H9 (cell line): ENCODE measurements around the gene IGIP. TPM values are rescaled to one million over a fixed set of nuclear protein-coding genes. Genes with fewer than 3 reads are reported as not detected.

Source experiments
- DNase-seq: peaks from one replicate; pipeline ENCODE4 v3.0.0-alpha.2; 2017
- H2AFZ ChIP-seq: one replicate; pipeline ENCODE4 v1.6.1; 2013; ENCODE audit warnings: mild to moderate bottlenecking, low read length, control low read depth, moderate library complexity
- H2AK5ac ChIP-seq: 2 replicates; pipeline ENCODE4 v1.6.1; 2013; ENCODE audit warnings: low read length, control low read depth, mixed read lengths; ENCODE audit not compliant: insufficient read length
- H2BK120ac ChIP-seq: one replicate; pipeline ENCODE4 v1.6.1; 2013; ENCODE audit warnings: low read depth, mild to moderate bottlenecking, low read length, control low read depth, inconsistent platforms; ENCODE audit not compliant: poor library complexity, severe bottlenecking
- H2BK12ac ChIP-seq: 2 replicates; pipeline ENCODE4 v1.6.1; 2013; ENCODE audit warnings: low read length, control low read depth, mixed read lengths, low read depth; ENCODE audit not compliant: insufficient read length
- H2BK15ac ChIP-seq: 2 replicates; pipeline ENCODE4 v1.6.1; 2013; ENCODE audit warnings: low read depth, low read length, control low read depth
- H2BK20ac ChIP-seq: one replicate; pipeline ENCODE4 v1.6.1; 2013; ENCODE audit warnings: low read depth, mild to moderate bottlenecking, low read length, control low read depth, inconsistent platforms; ENCODE audit not compliant: poor library complexity, severe bottlenecking
- H2BK5ac ChIP-seq: 2 replicates; pipeline ENCODE4 v1.6.1; 2013; ENCODE audit warnings: low read length, control low read depth, mixed read lengths; ENCODE audit not compliant: insufficient read length
- H3K14ac ChIP-seq: 2 replicates; pipeline ENCODE4 v1.6.1; 2013; ENCODE audit warnings: low read length, control low read depth; ENCODE audit not compliant: insufficient read depth
- H3K18ac ChIP-seq: 2 replicates; pipeline ENCODE4 v1.6.1; 2013; ENCODE audit warnings: low read depth, mild to moderate bottlenecking, mixed read lengths, low read length, control low read depth; ENCODE audit not compliant: insufficient read length
- H3K23ac ChIP-seq: 2 replicates; pipeline ENCODE4 v1.6.1; 2013; ENCODE audit warnings: low read length, control low read depth, mixed read lengths, low read depth; ENCODE audit not compliant: insufficient read length
- H3K23me2 ChIP-seq: 2 replicates; pipeline ENCODE4 v1.6.1; 2013; ENCODE audit warnings: low read depth, mild to moderate bottlenecking, mixed read lengths, low read length, control low read depth; ENCODE audit not compliant: insufficient read length, poor library complexity, severe bottlenecking
- H3K27ac ChIP-seq: 2 replicates; pipeline ENCODE4 v1.5.1; 2013; ENCODE audit warnings: low read length, control low read depth, mixed read lengths, low read depth; ENCODE audit not compliant: insufficient read length
- H3K27me3 ChIP-seq: 2 replicates; pipeline ENCODE4 v1.6.1; 2013; ENCODE audit warnings: low read length, control low read depth, inconsistent platforms; ENCODE audit not compliant: insufficient read depth
- H3K4ac ChIP-seq: 2 replicates; pipeline ENCODE4 v1.6.1; 2013; ENCODE audit warnings: low read depth, mild to moderate bottlenecking, control low read depth, inconsistent platforms, low read length, moderate library complexity
- H3K4me1 ChIP-seq: 2 replicates; pipeline ENCODE4 v1.6.1; 2013; ENCODE audit warnings: low read length, control low read depth, inconsistent platforms; ENCODE audit not compliant: insufficient read depth
- H3K4me2 ChIP-seq: 2 replicates; pipeline ENCODE4 v1.6.1; 2013; ENCODE audit warnings: low read length, control low read depth, mixed read lengths; ENCODE audit not compliant: insufficient read length, insufficient read depth
- H3K56ac ChIP-seq: 2 replicates; pipeline ENCODE4 v1.6.1; 2013; ENCODE audit warnings: low read depth, mild to moderate bottlenecking, mixed read lengths, low read length, control low read depth; ENCODE audit not compliant: insufficient read length
- H3K79me1 ChIP-seq: 2 replicates; pipeline ENCODE4 v1.6.1; 2013; ENCODE audit warnings: low read depth, mild to moderate bottlenecking, moderate library complexity, low read length, control low read depth, inconsistent platforms; ENCODE audit not compliant: insufficient read depth, poor library complexity, severe bottlenecking
- H3K79me2 ChIP-seq: 2 replicates; pipeline ENCODE4 v1.6.1; 2013; ENCODE audit warnings: low read length, control low read depth, inconsistent platforms; ENCODE audit not compliant: insufficient read depth
- H3K9ac ChIP-seq: 2 replicates; pipeline ENCODE4 v1.6.1; 2013; ENCODE audit warnings: low read length, control low read depth, mixed read lengths; ENCODE audit not compliant: insufficient read length; ENCODE audit errors: extremely low read depth
- H3K9me3 ChIP-seq: one replicate; pipeline ENCODE4 v1.6.1; 2013; ENCODE audit warnings: low read depth, low read length, inconsistent platforms; ENCODE audit not compliant: control insufficient read depth
- H3T11ph ChIP-seq: one replicate; pipeline ENCODE4 v1.6.1; 2013; ENCODE audit warnings: mild to moderate bottlenecking, low read length, control low read depth, inconsistent platforms
- H4K20me1 ChIP-seq: one replicate; pipeline ENCODE4 v1.6.1; 2013; ENCODE audit not compliant: control insufficient read depth, insufficient read length, insufficient read depth
- H4K5ac ChIP-seq: 2 replicates; pipeline ENCODE4 v1.6.1; 2013; ENCODE audit warnings: low read depth, mild to moderate bottlenecking, mixed read lengths, low read length, control low read depth; ENCODE audit not compliant: insufficient read length
- H4K8ac ChIP-seq: replicated peaks from 2 replicates; pipeline ENCODE4 v1.6.1; 2013; ENCODE audit warnings: low read length, control low read depth, mixed read lengths, low read depth; ENCODE audit not compliant: insufficient read length
- H4K91ac ChIP-seq: 2 replicates; pipeline ENCODE4 v1.6.1; 2013; ENCODE audit warnings: low read depth, mild to moderate bottlenecking, moderate library complexity, mixed read lengths, low read length, control low read depth; ENCODE audit not compliant: insufficient read length
- H3K27ac Mint-ChIP-seq, 3 experiments: 2 replicates in 2 of 3; 3 replicates in 1 of 3; pipeline ENCODE4 v1.8.0; 2020 to 2021; ENCODE audit warnings: mixed read lengths in 3 of 3, mild to moderate bottlenecking in 1 of 3, moderate library complexity in 1 of 3
- H3K27me3 Mint-ChIP-seq: 2 replicates; pipeline ENCODE4 v1.8.0; 2021; ENCODE audit warnings: low read depth, mild to moderate bottlenecking, moderate library complexity, mixed read lengths
- H3K36me3 Mint-ChIP-seq, 3 experiments: 2 replicates in 2 of 3; 3 replicates in 1 of 3; pipeline ENCODE4 v1.8.0; 2020 to 2021; ENCODE audit warnings: low read depth in 3 of 3, mixed read lengths in 3 of 3; ENCODE audit not compliant: insufficient read depth in 1 of 3
- H3K4me1 Mint-ChIP-seq, 2 experiments: 2 replicates each; pipeline ENCODE4 v1.8.0; 2020; ENCODE audit warnings: mixed read lengths in 2 of 2
- H3K4me3 Mint-ChIP-seq, 2 experiments: 2 replicates in 1 of 2; 3 replicates in 1 of 2; pipeline ENCODE4 v1.8.0; 2020 to 2021; ENCODE audit warnings: mild to moderate bottlenecking in 2 of 2, mixed read lengths in 2 of 2, moderate library complexity in 1 of 2
- H3K9me3 Mint-ChIP-seq, 2 experiments: 2 replicates in 1 of 2; 3 replicates in 1 of 2; pipeline ENCODE4 v1.8.0; 2020; ENCODE audit warnings: mild to moderate bottlenecking in 2 of 2, mixed read lengths in 2 of 2, moderate library complexity in 1 of 2
- CTCF ChIP-seq: fragments of 200-600 bp; sonication (generic); conservative IDR thresholded peaks from 3 replicates; pipeline ENCODE4 v1.8.0; 2021; ENCODE audit warnings: antibody characterized with exemption, mild to moderate bottlenecking
- WGBS: extraction: QIAGEN DNeasy Blood & Tissue Kit; methylation state at CpG from one replicate; pipeline ENCODE4 v1.1.7; 2013; ENCODE audit warnings: missing lambda C conversion rate, low lambda C conversion rate, mixed read lengths; ENCODE audit not compliant: insufficient read length; ENCODE audit errors: extremely low coverage; 5-methylcytosine and 5-hydroxymethylcytosine counted together
- total RNA-seq: library from RNA; stranded (reverse); gene quantifications from 2 replicates; pipeline ENCODE4 v1.2.1, GENCODE V29; 2021

Gene IGIP
- total RNA-seq, 1 experiment from 2014 or later: 0.52 TPM

- H3K4me1 ChIP-seq: no peaks in the 10 kb centered on the region
- no peak for DNase-seq
- H2BK15ac ChIP-seq: no peak overlapping the region
- no peak overlapping the region for H3K23ac ChIP-seq
- no peaks in the 10 kb centered on the region for H3K9me3 ChIP-seq
- H3K27me3 ChIP-seq: no peaks in the 10 kb centered on the region
- no peak overlapping the region for H2BK5ac ChIP-seq
- H3K4me2 ChIP-seq: no peak overlapping the region
- H3K79me2 ChIP-seq: no peaks in the 10 kb centered on the region
- no peak overlapping the region for H2BK120ac ChIP-seq
- no peak overlapping the region for H3K9ac ChIP-seq
- Mint-ChIP-seq H3K36me3 (no peaks in the 10 kb centered on the region), H3K9me3 (no peaks in the 10 kb centered on the region; a peak in 1 of 5 replicates), H3K4me3 (no peak overlapping the region), H3K4me1 (0 out of 4 replicates have a peak, but pooled peaks cover 0 to 2% of the 10 kb centered on the region in 2 experiments), H3K27me3 (peaks cover 17% of the 10 kb centered on the region), H3K27ac (no peak overlapping the region; a peak in 1 of 7 replicates)
- no peak overlapping the region for H2AFZ ChIP-seq
- H3K23me2 ChIP-seq: no peaks in the 10 kb centered on the region
- no peak overlapping the region for H3K56ac ChIP-seq
- no peak overlapping the region for H3K27ac ChIP-seq
- TF ChIP-seq CTCF: no peak
- no peaks in the 10 kb centered on the region for H4K20me1 ChIP-seq
- no peak overlapping the region for H3T11ph ChIP-seq
- H2BK12ac ChIP-seq: no peak overlapping the region
- WGBS: no CpG with 5 or more reads among the region's 5 CpGs
- H3K79me1 ChIP-seq: no peaks in the 10 kb centered on the region
- no peak overlapping the region for H4K8ac ChIP-seq
- no peak overlapping the region for H4K5ac ChIP-seq
- H4K91ac ChIP-seq: no peak overlapping the region
- no peak overlapping the region for H2BK20ac ChIP-seq
- no peak overlapping the region for H2AK5ac ChIP-seq
- no peak overlapping the region for H3K4ac ChIP-seq
- H3K18ac ChIP-seq: no peak overlapping the region
- H3K14ac ChIP-seq: no peak overlapping the region
These were observed 37.0 kb downstream of the IGIP start for GRCh38 chr5:140162781-140163180.
